ENCODE measurements around the gene FHIP1A. TPM values are rescaled to one million over a fixed set of nuclear protein-coding genes. Genes with fewer than 3 reads are reported as not detected.

The FHIP1A gene
- total and polyA plus RNA-seq, 9 of the 15 experiments (the other 6 are each of a cell fraction or from before 2014, with no cell fraction given): 0.01 to 0.95 (median 0.04) TPM; not detected in 4

- TF ChIP-seq, protein P1, sequence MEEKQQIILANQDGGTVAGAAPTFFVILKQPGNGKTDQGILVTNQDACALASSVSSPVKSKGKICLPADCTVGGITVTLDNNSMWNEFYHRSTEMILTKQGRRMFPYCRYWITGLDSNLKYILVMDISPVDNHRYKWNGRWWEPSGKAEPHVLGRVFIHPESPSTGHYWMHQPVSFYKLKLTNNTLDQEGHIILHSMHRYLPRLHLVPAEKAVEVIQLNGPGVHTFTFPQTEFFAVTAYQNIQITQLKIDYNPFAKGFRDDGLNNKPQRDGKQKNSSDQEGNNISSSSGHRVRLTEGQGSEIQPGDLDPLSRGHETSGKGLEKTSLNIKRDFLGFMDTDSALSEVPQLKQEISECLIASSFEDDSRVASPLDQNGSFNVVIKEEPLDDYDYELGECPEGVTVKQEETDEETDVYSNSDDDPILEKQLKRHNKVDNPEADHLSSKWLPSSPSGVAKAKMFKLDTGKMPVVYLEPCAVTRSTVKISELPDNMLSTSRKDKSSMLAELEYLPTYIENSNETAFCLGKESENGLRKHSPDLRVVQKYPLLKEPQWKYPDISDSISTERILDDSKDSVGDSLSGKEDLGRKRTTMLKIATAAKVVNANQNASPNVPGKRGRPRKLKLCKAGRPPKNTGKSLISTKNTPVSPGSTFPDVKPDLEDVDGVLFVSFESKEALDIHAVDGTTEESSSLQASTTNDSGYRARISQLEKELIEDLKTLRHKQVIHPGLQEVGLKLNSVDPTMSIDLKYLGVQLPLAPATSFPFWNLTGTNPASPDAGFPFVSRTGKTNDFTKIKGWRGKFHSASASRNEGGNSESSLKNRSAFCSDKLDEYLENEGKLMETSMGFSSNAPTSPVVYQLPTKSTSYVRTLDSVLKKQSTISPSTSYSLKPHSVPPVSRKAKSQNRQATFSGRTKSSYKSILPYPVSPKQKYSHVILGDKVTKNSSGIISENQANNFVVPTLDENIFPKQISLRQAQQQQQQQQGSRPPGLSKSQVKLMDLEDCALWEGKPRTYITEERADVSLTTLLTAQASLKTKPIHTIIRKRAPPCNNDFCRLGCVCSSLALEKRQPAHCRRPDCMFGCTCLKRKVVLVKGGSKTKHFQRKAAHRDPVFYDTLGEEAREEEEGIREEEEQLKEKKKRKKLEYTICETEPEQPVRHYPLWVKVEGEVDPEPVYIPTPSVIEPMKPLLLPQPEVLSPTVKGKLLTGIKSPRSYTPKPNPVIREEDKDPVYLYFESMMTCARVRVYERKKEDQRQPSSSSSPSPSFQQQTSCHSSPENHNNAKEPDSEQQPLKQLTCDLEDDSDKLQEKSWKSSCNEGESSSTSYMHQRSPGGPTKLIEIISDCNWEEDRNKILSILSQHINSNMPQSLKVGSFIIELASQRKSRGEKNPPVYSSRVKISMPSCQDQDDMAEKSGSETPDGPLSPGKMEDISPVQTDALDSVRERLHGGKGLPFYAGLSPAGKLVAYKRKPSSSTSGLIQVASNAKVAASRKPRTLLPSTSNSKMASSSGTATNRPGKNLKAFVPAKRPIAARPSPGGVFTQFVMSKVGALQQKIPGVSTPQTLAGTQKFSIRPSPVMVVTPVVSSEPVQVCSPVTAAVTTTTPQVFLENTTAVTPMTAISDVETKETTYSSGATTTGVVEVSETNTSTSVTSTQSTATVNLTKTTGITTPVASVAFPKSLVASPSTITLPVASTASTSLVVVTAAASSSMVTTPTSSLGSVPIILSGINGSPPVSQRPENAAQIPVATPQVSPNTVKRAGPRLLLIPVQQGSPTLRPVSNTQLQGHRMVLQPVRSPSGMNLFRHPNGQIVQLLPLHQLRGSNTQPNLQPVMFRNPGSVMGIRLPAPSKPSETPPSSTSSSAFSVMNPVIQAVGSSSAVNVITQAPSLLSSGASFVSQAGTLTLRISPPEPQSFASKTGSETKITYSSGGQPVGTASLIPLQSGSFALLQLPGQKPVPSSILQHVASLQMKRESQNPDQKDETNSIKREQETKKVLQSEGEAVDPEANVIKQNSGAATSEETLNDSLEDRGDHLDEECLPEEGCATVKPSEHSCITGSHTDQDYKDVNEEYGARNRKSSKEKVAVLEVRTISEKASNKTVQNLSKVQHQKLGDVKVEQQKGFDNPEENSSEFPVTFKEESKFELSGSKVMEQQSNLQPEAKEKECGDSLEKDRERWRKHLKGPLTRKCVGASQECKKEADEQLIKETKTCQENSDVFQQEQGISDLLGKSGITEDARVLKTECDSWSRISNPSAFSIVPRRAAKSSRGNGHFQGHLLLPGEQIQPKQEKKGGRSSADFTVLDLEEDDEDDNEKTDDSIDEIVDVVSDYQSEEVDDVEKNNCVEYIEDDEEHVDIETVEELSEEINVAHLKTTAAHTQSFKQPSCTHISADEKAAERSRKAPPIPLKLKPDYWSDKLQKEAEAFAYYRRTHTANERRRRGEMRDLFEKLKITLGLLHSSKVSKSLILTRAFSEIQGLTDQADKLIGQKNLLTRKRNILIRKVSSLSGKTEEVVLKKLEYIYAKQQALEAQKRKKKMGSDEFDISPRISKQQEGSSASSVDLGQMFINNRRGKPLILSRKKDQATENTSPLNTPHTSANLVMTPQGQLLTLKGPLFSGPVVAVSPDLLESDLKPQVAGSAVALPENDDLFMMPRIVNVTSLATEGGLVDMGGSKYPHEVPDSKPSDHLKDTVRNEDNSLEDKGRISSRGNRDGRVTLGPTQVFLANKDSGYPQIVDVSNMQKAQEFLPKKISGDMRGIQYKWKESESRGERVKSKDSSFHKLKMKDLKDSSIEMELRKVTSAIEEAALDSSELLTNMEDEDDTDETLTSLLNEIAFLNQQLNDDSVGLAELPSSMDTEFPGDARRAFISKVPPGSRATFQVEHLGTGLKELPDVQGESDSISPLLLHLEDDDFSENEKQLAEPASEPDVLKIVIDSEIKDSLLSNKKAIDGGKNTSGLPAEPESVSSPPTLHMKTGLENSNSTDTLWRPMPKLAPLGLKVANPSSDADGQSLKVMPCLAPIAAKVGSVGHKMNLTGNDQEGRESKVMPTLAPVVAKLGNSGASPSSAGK (IDR thresholded peaks at IDR 0.05): no peak
- TF ChIP-seq NFXL1 (CRISPR knock-in tag; IDR thresholded peaks at IDR 0.05) (no peak), DMBX1 (CRISPR knock-in tag; IDR thresholded peaks at IDR 0.05; ENCODE audit: borderline replicate concordance) (no peak), NBN (IDR thresholded peaks at IDR 0.05; ENCODE audit: low read depth) (no peak), HDAC2 (IDR thresholded peaks at IDR 0.05) (no peak), DIDO1 (tag; IDR thresholded peaks at IDR 0.05; ENCODE audit: low read depth) (no peak), NUFIP1 (IDR thresholded peaks at IDR 0.05; ENCODE audit: partially characterized antibody) (no peak), MTA2 (IDR thresholded peaks at IDR 0.05; ENCODE audit: low read depth) (no peak), SNRNP70 (optimal IDR thresholded peaks at IDR 0.05; ENCODE audit: low read depth, low read length) (no peak), ZNF347 (CRISPR knock-in tag; IDR thresholded peaks at IDR 0.05; ENCODE audit: low read depth) (no peak), JUNB (CRISPR knock-in tag; conservative IDR thresholded peaks at IDR 0.05) (no peak), CGGBP1 (CRISPR knock-in tag; IDR thresholded peaks at IDR 0.05) (no peak)
These were observed 21.1 kb downstream of the FHIP1A start (continued) for GRCh38 chr4:151429957-151430570.
